Measurements from ENCODE around the gene IFFO2. TPM values are rescaled to one million over a fixed set of nuclear protein-coding genes. Genes with fewer than 3 reads are reported as not detected.

The IFFO2 gene
- total RNA-seq, 1 donor from 2014 or later = 3.7 TPM

GRCh38 chr1:18931730-18932129 lies 24.7 kb downstream of the IFFO2 start:
- Histone ChIP-seq H3K4me1 (ENCODE audit: control insufficient read depth in 3 of 3, insufficient read depth in 3 of 3, low read length in 3 of 3) (peaks cover 19 to 27% (median 24%) of the 10 kb centered on the region in 3 donors), H3K27me3 (ENCODE audit: control insufficient read depth in 3 of 3, insufficient read depth in 3 of 3, low read length in 3 of 3) (no peaks in the 10 kb centered on the region), H3K9me3 (ENCODE audit: control insufficient read depth in 3 of 3, low read length in 3 of 3) (no peaks in the 10 kb centered on the region), H3K27ac (ENCODE audit: low read depth, low read length) (no peak overlapping the region), H3K36me3 (ENCODE audit: control insufficient read depth in 3 of 3, insufficient read depth in 3 of 3, low read length in 3 of 3) (no peaks in the 10 kb centered on the region), H3K9ac (ENCODE audit: low read depth in 1 of 3, low read length in 3 of 3) (no peak overlapping the region), H3K4me3 (ENCODE audit: low read length in 3 of 3) (no peak overlapping the region)

- H3K27me3 ChIP-seq (ENCODE audit: control insufficient read depth in 3 of 3, insufficient read depth in 3 of 3, low read length in 3 of 3) = no peaks in the 10 kb centered on the region
- H3K9ac ChIP-seq (ENCODE audit: low read depth in 1 of 3, low read length in 3 of 3) = no peak overlapping the region
- H3K36me3 ChIP-seq (ENCODE audit: control insufficient read depth in 3 of 3, insufficient read depth in 3 of 3, low read length in 3 of 3) = no peaks in the 10 kb centered on the region
- no peak overlapping the region for H3K4me3 ChIP-seq (ENCODE audit: low read length in 3 of 3)
- no peak overlapping the region for H3K27ac ChIP-seq (ENCODE audit: low read depth, low read length)
- no peaks in the 10 kb centered on the region for H3K9me3 ChIP-seq (ENCODE audit: control insufficient read depth in 3 of 3, low read length in 3 of 3)
- H3K4me1 ChIP-seq (ENCODE audit: control insufficient read depth in 3 of 3, insufficient read depth in 3 of 3, low read length in 3 of 3) = peaks cover 29 to 32% (median 31%) of the 10 kb centered on the region in 3 donors
Observed at GRCh38 chr1:18929686-18930085, 26.8 kb downstream of the IFFO2 start.

DNA sequence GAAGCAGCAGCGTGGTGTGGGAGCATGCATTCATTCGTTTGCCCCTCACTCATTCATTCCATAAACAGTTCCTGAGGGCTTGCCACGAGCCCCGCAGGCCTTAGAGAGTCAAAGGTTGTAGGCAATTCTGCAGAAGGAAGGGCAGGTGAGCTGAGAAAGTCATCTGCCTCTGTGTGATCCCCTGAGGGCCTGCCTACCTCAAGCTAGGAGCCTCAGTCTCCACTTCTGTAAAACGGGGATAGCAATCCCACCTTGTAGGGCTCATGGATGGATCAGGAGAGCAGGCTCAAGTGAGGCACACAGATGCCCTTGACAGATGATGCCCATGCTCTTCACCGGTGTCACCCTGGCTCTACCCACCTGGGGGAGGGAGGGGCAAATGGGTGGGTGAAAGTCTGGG lies 27.5 kb downstream of the IFFO2 start:
- H3K9me3 ChIP-seq (ENCODE audit: control insufficient read depth in 3 of 3, low read length in 3 of 3) = no peaks in the 10 kb centered on the region
- no peaks in the 10 kb centered on the region for H3K27me3 ChIP-seq (ENCODE audit: control insufficient read depth in 3 of 3, insufficient read depth in 3 of 3, low read length in 3 of 3)
- H3K27ac ChIP-seq (ENCODE audit: low read depth, low read length) = no peak overlapping the region
- peaks cover 36 to 39% (median 38%) of the 10 kb centered on the region in 3 donors for H3K4me1 ChIP-seq (ENCODE audit: control insufficient read depth in 3 of 3, insufficient read depth in 3 of 3, low read length in 3 of 3)
- no peaks in the 10 kb centered on the region for H3K36me3 ChIP-seq (ENCODE audit: control insufficient read depth in 3 of 3, insufficient read depth in 3 of 3, low read length in 3 of 3)
- no peak overlapping the region for H3K4me3 ChIP-seq (ENCODE audit: low read length in 3 of 3)
- H3K9ac ChIP-seq (ENCODE audit: low read depth in 1 of 3, low read length in 3 of 3) = no peak overlapping the region

- Histone ChIP-seq H3K27me3 (ENCODE audit: control insufficient read depth in 3 of 3, insufficient read depth in 3 of 3, low read length in 3 of 3) (no peaks in the 10 kb centered on the region), H3K4me1 (ENCODE audit: control insufficient read depth in 3 of 3, insufficient read depth in 3 of 3, low read length in 3 of 3) (peaks cover 42 to 45% (median 44%) of the 10 kb centered on the region in 3 donors), H3K9me3 (ENCODE audit: control insufficient read depth in 3 of 3, low read length in 3 of 3) (no peaks in the 10 kb centered on the region), H3K27ac (ENCODE audit: low read depth, low read length) (no peak overlapping the region), H3K4me3 (ENCODE audit: low read length in 3 of 3) (no peak overlapping the region), H3K9ac (ENCODE audit: low read depth in 1 of 3, low read length in 3 of 3) (no peak overlapping the region), H3K36me3 (ENCODE audit: control insufficient read depth in 3 of 3, insufficient read depth in 3 of 3, low read length in 3 of 3) (no peaks in the 10 kb centered on the region)
Observed at GRCh38 chr1:18928406-18928805, 28.1 kb downstream of the IFFO2 start.

DNA sequence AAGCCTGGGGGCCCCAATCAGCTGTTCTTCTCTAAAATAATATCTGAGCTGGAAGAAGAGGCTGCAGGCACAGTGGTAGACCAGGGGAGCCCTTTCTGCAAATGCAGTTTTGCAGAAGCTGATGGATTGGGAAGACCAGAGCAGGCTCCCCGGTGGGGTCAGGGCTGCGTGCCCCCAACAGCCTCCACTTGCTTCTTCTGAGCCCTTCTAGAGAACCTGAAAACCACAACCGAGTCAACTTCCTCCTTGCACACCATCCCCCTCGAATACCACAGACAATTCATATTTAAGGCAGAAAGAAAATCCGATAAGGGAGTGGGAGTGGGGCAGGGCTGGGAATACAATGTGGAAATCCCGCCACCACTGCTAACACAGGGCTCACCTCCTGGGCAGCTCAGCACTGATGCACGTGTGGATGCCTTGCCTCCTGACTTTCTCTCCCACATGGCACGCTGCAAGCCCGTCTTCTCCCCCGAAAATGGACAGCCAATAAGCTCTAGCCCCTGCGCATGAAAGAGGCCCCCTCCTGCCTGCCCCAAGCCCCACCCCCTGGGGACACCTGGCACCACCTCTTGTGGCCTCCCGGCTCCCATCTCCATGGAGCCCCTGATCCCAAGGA lies 28.7 kb downstream of the IFFO2 start:
- H3K36me3 ChIP-seq (ENCODE audit: control insufficient read depth in 3 of 3, insufficient read depth in 3 of 3, low read length in 3 of 3) = no peaks in the 10 kb centered on the region
- no peak overlapping the region for H3K9ac ChIP-seq (ENCODE audit: low read depth in 1 of 3, low read length in 3 of 3)
- peaks cover 48 to 51% (median 50%) of the 10 kb centered on the region in 3 donors for H3K4me1 ChIP-seq (ENCODE audit: control insufficient read depth in 3 of 3, insufficient read depth in 3 of 3, low read length in 3 of 3)
- no peak overlapping the region for H3K27ac ChIP-seq (ENCODE audit: low read depth, low read length)
- no peaks in the 10 kb centered on the region for H3K27me3 ChIP-seq (ENCODE audit: control insufficient read depth in 3 of 3, insufficient read depth in 3 of 3, low read length in 3 of 3)
- no peaks in the 10 kb centered on the region for H3K9me3 ChIP-seq (ENCODE audit: control insufficient read depth in 3 of 3, low read length in 3 of 3)
- no peak overlapping the region for H3K4me3 ChIP-seq (ENCODE audit: low read length in 3 of 3)

DNA sequence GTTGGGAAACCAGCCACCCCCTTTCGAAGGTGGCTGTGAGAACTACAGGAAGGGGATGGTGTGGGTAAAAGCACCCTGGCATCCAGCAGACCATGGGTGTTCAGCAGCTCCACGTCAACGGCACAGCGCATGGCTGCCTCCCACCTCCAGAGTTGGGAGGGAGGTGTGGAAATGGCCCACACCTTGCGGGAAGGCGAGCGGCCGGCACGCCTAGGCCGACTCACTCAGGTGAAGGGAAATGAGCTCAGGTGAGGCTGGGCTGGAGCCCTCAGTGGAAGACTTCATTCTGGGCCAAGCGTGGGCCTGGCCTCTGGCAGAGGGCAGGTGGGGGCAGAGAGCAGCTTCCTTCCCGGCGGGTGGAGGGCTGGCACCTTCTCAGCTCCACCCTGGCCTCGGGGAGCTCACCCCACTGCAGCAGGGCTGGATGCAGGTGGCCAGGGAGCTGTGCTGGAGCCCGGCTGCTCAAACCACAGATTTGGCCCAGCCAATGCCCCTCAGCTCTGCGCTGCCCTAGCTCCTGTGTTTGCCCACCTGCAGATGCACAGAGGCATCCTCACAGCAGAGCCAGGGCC lies 29.3 kb downstream of the IFFO2 start:
- Histone ChIP-seq H3K4me3 (ENCODE audit: low read length in 3 of 3) (peak overlapping the region in 1 of 3 donors; percentile 20), H3K4me1 (ENCODE audit: control insufficient read depth in 3 of 3, insufficient read depth in 3 of 3, low read length in 3 of 3) (peaks cover 54 to 56% (median 55%) of the 10 kb centered on the region in 3 donors), H3K9ac (ENCODE audit: low read depth in 1 of 3, low read length in 3 of 3) (peak overlapping the region in 2 of 3 donors; percentile 1 to 40)

GRCh38 chr1:18926315-18927081 lies 30.0 kb downstream of the IFFO2 start:
- Histone ChIP-seq H3K27ac (ENCODE audit: low read depth, low read length) (peak overlapping the region; percentile 66), H3K27me3 (ENCODE audit: control insufficient read depth in 3 of 3, insufficient read depth in 3 of 3, low read length in 3 of 3) (no peaks in the 10 kb centered on the region), H3K9ac (ENCODE audit: low read depth in 1 of 3, low read length in 3 of 3) (peak overlapping the region in 2 of 3 donors; percentile 40 to 51), H3K9me3 (ENCODE audit: control insufficient read depth in 3 of 3, low read length in 3 of 3) (no peaks in the 10 kb centered on the region), H3K36me3 (ENCODE audit: control insufficient read depth in 3 of 3, insufficient read depth in 3 of 3, low read length in 3 of 3) (no peaks in the 10 kb centered on the region), H3K4me3 (ENCODE audit: low read length in 3 of 3) (peak overlapping the region in 1 of 3 donors; percentile 20), H3K4me1 (ENCODE audit: control insufficient read depth in 3 of 3, insufficient read depth in 3 of 3, low read length in 3 of 3) (peaks cover 60 to 62% (median 61%) of the 10 kb centered on the region in 3 donors)

More for the DNA sequence above, 29.3 kb downstream of the IFFO2 start:
- peak overlapping the region; percentile 66 for H3K27ac ChIP-seq (ENCODE audit: low read depth, low read length)
- H3K9me3 ChIP-seq (ENCODE audit: control insufficient read depth in 3 of 3, low read length in 3 of 3) = no peaks in the 10 kb centered on the region
- no peaks in the 10 kb centered on the region for H3K27me3 ChIP-seq (ENCODE audit: control insufficient read depth in 3 of 3, insufficient read depth in 3 of 3, low read length in 3 of 3)
- H3K36me3 ChIP-seq (ENCODE audit: control insufficient read depth in 3 of 3, insufficient read depth in 3 of 3, low read length in 3 of 3) = no peaks in the 10 kb centered on the region

DNA sequence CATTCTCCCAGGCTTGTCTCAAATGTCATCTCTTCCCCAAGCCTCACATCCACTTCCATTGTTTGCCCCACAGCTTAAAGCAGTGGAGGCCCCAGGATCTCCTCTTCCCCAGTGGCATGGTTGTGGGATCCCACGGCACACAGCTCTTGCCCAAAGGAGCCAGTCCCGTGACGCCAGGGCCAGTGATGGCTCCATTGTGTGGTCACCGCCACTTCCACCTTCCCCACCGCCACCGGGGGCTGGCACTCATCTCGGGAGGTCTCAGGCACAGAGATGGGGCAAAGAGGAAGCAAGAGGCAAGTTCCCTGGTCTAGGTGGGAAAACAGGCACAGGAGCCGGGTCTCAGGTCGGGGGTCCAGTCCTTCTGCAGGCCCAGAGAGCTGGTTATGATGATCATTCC lies 31.2 kb downstream of the IFFO2 start:
- Histone ChIP-seq H3K27ac (ENCODE audit: low read depth, low read length) (no peak overlapping the region), H3K36me3 (ENCODE audit: control insufficient read depth in 3 of 3, insufficient read depth in 3 of 3, low read length in 3 of 3) (peaks cover 6 to 7% (median 6%) of the 10 kb centered on the region in 3 donors), H3K4me1 (ENCODE audit: control insufficient read depth in 3 of 3, insufficient read depth in 3 of 3, low read length in 3 of 3) (peaks cover 66 to 67% (median 66%) of the 10 kb centered on the region in 3 donors)

GRCh38 chr1:18924221-18924691 lies 32.2 kb downstream of the IFFO2 start:
- H3K4me3 ChIP-seq (ENCODE audit: low read length in 3 of 3) = peak overlapping the region in 1 of 3 donors; percentile 29
- no peak overlapping the region for H3K27ac ChIP-seq (ENCODE audit: low read depth, low read length)
- H3K36me3 ChIP-seq (ENCODE audit: control insufficient read depth in 3 of 3, insufficient read depth in 3 of 3, low read length in 3 of 3) = peaks cover 6 to 12% (median 6%) of the 10 kb centered on the region in 3 donors
- H3K9me3 ChIP-seq (ENCODE audit: control insufficient read depth in 3 of 3, low read length in 3 of 3) = no peaks in the 10 kb centered on the region
- H3K27me3 ChIP-seq (ENCODE audit: control insufficient read depth in 3 of 3, insufficient read depth in 3 of 3, low read length in 3 of 3) = no peaks in the 10 kb centered on the region
- H3K4me1 ChIP-seq (ENCODE audit: control insufficient read depth in 3 of 3, insufficient read depth in 3 of 3, low read length in 3 of 3) = peaks cover 57 to 64% (median 58%) of the 10 kb centered on the region in 3 donors
- peak overlapping the region in 1 of 3 donors; percentile 83 for H3K9ac ChIP-seq (ENCODE audit: low read depth in 1 of 3, low read length in 3 of 3)

More for the DNA sequence above, 31.2 kb downstream of the IFFO2 start:
- H3K9me3 ChIP-seq (ENCODE audit: control insufficient read depth in 3 of 3, low read length in 3 of 3) = no peaks in the 10 kb centered on the region
- no peaks in the 10 kb centered on the region for H3K27me3 ChIP-seq (ENCODE audit: control insufficient read depth in 3 of 3, insufficient read depth in 3 of 3, low read length in 3 of 3)
- peak overlapping the region in 1 of 3 donors; percentile 8 for H3K9ac ChIP-seq (ENCODE audit: low read depth in 1 of 3, low read length in 3 of 3)
- no peak overlapping the region for H3K4me3 ChIP-seq (ENCODE audit: low read length in 3 of 3)

All from skeletal muscle tissue (tissue), 4 donors.